Measurements from ENCODE around the gene DNAJB4. TPM values are rescaled to one million over a fixed set of nuclear protein-coding genes. Genes with fewer than 3 reads are reported as not detected.

The DNAJB4 gene
- total RNA-seq, 2 donors from 2014 or later: 41.0 to 59.8 TPM

DNA sequence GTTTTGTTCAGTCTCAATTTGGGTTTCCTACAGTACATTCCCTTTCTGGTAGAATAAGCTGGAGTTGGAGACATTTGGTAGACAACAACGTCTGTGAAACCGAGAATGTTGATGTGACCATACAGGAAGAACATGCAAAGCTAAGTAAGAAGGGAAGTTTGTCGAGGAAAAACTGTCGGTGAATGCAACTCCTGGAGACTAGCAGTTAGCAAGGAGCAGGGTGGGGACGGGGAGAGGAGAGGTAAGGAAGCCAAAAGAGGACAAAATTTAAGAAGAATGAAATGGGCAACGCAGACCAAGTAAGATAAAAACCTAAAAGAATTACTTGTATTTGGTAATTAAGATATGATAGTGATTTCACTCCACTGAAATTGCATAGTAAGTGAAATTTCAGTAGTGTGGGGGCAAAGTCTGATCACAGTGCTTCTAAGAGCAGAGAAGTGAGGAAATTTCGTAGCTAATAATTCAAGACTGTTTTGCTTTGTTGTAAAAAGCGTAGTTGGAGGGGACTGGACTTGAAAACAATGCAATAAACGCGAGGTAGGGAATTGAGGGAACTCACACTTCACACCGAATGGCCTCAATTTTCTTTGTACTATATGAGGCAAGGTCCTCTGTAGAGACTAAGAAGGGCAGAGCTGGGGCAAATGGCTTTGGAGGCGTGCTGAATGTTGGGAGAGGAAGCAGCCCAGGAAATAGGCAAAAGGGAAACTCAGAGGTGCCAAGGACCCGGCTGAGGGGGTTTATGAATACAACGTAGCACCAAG lies 40.2 kb downstream of the DNAJB4 start:
- Histone ChIP-seq H3K4me1 (ENCODE audit: control insufficient read depth in 1 of 2, low read depth in 2 of 2) (peaks cover 0 to 4% of the 10 kb centered on the region in 2 donors), H3K36me3 (no peaks in the 10 kb centered on the region), H3K27ac (peak overlapping the region in 1 of 2 donors; percentile 11), H3K9me3 (no peaks in the 10 kb centered on the region), H3K27me3 (replicated peaks; ENCODE audit: insufficient read depth) (no peaks in the 10 kb centered on the region), H3K4me3 (peak overlapping the region; percentile 81)
- DNase-seq (ENCODE audit: low spot score) (no peak), ATAC-seq (ENCODE audit: insufficient number of reproducible peaks, low FRiP score, low read depth) (no peak)
- TF ChIP-seq, protein P1, sequence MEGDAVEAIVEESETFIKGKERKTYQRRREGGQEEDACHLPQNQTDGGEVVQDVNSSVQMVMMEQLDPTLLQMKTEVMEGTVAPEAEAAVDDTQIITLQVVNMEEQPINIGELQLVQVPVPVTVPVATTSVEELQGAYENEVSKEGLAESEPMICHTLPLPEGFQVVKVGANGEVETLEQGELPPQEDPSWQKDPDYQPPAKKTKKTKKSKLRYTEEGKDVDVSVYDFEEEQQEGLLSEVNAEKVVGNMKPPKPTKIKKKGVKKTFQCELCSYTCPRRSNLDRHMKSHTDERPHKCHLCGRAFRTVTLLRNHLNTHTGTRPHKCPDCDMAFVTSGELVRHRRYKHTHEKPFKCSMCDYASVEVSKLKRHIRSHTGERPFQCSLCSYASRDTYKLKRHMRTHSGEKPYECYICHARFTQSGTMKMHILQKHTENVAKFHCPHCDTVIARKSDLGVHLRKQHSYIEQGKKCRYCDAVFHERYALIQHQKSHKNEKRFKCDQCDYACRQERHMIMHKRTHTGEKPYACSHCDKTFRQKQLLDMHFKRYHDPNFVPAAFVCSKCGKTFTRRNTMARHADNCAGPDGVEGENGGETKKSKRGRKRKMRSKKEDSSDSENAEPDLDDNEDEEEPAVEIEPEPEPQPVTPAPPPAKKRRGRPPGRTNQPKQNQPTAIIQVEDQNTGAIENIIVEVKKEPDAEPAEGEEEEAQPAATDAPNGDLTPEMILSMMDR (IDR thresholded peaks at IDR 0.05): no peak

DNA sequence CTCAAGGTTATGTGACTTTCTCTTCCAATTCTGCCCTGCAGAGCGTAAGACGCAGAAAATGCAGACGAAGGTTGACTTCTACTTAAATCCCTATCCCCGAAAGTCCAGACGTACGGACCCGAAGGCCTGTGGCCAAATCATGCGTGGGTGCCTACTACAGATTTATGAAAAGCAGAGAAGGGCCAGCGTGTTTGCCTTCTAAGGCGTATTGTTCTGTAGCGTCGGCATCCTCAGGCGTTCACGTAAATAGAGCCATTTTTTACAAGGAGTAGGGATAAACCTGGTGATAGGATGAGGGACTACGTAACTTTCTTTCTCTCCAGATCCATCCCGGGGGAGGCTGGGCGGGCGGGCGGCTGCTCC lies 40.8 kb downstream of the DNAJB4 start:
- no peak for ATAC-seq (ENCODE audit: insufficient number of reproducible peaks, low FRiP score, low read depth)

DNA sequence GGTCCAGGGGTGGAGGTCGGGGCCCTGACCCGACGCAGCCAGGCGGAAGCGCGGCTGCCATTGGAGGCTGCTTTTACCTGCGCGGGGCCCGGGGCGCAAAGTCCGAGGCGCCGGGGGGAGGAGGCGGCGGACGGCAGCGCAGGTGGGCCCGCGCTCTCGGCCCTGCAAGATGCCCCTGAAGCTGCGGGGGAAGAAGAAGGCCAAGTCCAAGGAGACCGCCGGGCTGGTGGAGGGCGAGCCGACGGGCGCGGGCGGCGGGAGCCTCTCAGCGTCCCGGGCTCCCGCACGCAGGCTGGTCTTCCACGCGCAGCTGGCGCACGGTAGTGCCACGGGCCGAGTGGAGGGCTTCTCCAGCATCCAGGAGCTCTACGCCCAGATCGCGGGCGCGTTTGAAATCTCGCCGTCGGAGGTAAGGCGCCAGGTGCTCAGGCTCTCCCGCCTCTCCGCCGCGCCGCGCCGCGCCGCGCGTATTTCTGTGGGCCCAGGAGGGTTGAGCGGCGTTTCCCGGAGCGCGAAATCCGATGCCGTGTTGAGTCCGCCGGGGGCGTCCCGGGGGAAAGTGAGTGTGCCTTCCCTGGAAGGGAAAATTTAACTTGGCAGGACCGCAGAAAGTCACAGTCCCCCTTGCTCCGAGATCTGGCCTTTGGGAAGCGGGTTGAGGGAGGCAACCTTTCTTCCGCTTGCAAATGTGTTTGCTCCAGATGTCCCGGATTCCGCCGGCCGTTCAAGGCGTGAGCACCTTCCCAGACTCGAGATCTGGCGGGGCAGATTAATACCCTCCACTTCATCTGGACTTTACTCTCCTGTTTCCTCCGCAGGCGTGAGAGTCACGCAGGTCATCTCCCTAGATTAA lies 41.4 kb downstream of the DNAJB4 start, which contains the start of gene GIPC2:
GIPC2 (plus strand) TSS at position 41 of the 853 bp plus-strand sequence; CDS start at position 170, 129 bp downstream.
- ATAC-seq (ENCODE audit: insufficient number of reproducible peaks, low FRiP score, low read depth) (peak; percentile 44), DNase-seq (ENCODE audit: low spot score) (no peak)
- peak within 1 kb of the TSS; percentile 81 for H3K4me3 ChIP-seq
- no peaks in the 10 kb centered on the region for H3K36me3 ChIP-seq
- TF ChIP-seq, protein P1 (IDR thresholded peaks at IDR 0.05): no peak
- H3K27me3 ChIP-seq (replicated peaks; ENCODE audit: insufficient read depth): no peaks in the 10 kb centered on the region
- peaks cover 0 to 4% of the 10 kb centered on the region in 2 donors for H3K4me1 ChIP-seq (ENCODE audit: control insufficient read depth in 1 of 2, low read depth in 2 of 2)
- H3K9me3 ChIP-seq: no peaks in the 10 kb centered on the region
- H3K27ac ChIP-seq: peak within 1 kb of the TSS in 1 of 2 donors; percentile 11

More for the DNA sequence above, 40.8 kb downstream of the DNAJB4 start:
- Histone ChIP-seq H3K36me3 (no peaks in the 10 kb centered on the region), H3K4me3 (peak overlapping the region; percentile 81), H3K27me3 (replicated peaks; ENCODE audit: insufficient read depth) (no peaks in the 10 kb centered on the region), H3K9me3 (no peaks in the 10 kb centered on the region), H3K4me1 (ENCODE audit: control insufficient read depth in 1 of 2, low read depth in 2 of 2) (peaks cover 0 to 4% of the 10 kb centered on the region in 2 donors), H3K27ac (peak overlapping the region in 1 of 2 donors; percentile 11)
- TF ChIP-seq, protein P1 (IDR thresholded peaks at IDR 0.05): no peak
- no peak for DNase-seq (ENCODE audit: low spot score)

DNA sequence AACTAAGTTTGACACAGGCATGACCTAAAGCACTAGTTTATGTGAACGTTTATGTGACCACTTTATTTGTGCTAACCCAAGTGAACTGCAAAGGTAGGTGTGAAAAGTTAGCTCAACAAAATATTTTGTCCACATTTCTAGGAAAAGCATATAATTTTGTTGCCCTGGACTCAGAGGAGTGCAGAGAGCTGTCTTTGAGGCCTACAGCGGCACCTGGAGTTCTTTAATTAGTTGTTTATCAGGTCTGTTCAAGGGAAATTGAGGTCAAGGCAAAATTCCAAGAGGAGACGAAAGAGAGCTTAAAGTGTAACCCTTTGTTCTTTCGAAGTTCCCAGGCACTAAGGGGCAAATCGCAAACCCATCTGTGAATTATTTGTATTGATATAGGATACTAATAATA lies 42.4 kb downstream of the DNAJB4 start:
- Histone ChIP-seq H3K27ac (no peak overlapping the region), H3K4me3 (peak overlapping the region; percentile 81)
- ATAC-seq (ENCODE audit: insufficient number of reproducible peaks, low FRiP score, low read depth): no peak

More for the DNA sequence above, 42.4 kb downstream of the DNAJB4 start:
- Histone ChIP-seq H3K4me1 (ENCODE audit: control insufficient read depth in 1 of 2, low read depth in 2 of 2) (peaks cover 0 to 4% of the 10 kb centered on the region in 2 donors), H3K36me3 (no peaks in the 10 kb centered on the region), H3K27me3 (replicated peaks; ENCODE audit: insufficient read depth) (no peaks in the 10 kb centered on the region), H3K9me3 (no peaks in the 10 kb centered on the region)
- no peak for DNase-seq (ENCODE audit: low spot score)
- TF ChIP-seq, protein P1 (IDR thresholded peaks at IDR 0.05): no peak
